DOHH2 (cell line): Measurements from ENCODE around the gene DOCK11.

ENCODE experiments used
- CTCF ChIP-seq: fragments of 200-600 bp; sonication (generic); IDR thresholded peaks from one replicate; pipeline ENCODE4 v1.5.1; 2014; ENCODE audit warnings: antibody characterized with exemption, mild to moderate bottlenecking, low read depth, low read length; ENCODE audit not compliant: poor library complexity, severe bottlenecking
- EZH2phosphoT487 ChIP-seq: fragments of 200-600 bp; sonication (generic); IDR thresholded peaks from 2 replicates; pipeline ENCODE4 v1.6.1; 2017; ENCODE audit warnings: borderline replicate concordance, mild to moderate bottlenecking, antibody characterized with exemption, low read length, moderate library complexity, mixed read lengths

- TF ChIP-seq CTCF (no peak), EZH2phosphoT487 (no peak)
These were observed 67.1 kb downstream of the DOCK11 start for GRCh38 chrX:118562582-118563164.
